GM12801 (cell line): Measurements from ENCODE around the gene DGKI.

Source experiments
- CTCF ChIP-seq: IDR thresholded peaks from one replicate; pipeline ENCODE4 v1.5.1; 2011; ENCODE audit warnings: control low read depth; ENCODE audit not compliant: insufficient read length; ENCODE audit errors: extremely low read depth

DGKI gene

GRCh38 chr7:137829337-137829992 is 17.3 kb downstream of the DGKI start:
- TF ChIP-seq CTCF = no peak

GRCh38 chr7:137828456-137828855 is 18.3 kb downstream of the DGKI start:
- TF ChIP-seq CTCF = no peak

- no peak for TF ChIP-seq CTCF
These were observed 21.3 kb downstream of the DGKI start for GRCh38 chr7:137825489-137825888.

- no peak for TF ChIP-seq CTCF
These were observed 25.9 kb downstream of the DGKI start for GRCh38 chr7:137820677-137821420.

DNA sequence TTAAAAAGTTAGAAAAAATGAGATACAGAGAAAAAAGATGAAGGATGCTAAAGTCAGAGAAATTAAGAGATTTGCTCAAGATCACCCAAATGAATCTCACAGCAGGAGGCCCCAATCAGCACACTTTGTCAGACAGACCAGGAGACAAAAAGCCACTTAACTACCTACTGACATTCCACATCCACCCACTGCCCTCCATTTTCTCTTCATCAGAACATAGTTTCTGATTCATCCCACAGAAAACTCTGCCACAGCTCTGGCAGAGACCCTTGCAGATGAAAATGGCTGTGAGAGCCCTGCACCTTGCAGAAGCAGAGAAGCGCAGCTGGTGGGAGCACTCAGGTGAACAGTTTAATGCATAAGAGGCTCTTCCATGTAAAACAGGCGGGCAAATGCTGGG is 26.6 kb downstream of the DGKI start:
- TF ChIP-seq CTCF = no peak

GRCh38 chr7:137818036-137818435 is 28.7 kb downstream of the DGKI start:
- no peak for TF ChIP-seq CTCF

DNA sequence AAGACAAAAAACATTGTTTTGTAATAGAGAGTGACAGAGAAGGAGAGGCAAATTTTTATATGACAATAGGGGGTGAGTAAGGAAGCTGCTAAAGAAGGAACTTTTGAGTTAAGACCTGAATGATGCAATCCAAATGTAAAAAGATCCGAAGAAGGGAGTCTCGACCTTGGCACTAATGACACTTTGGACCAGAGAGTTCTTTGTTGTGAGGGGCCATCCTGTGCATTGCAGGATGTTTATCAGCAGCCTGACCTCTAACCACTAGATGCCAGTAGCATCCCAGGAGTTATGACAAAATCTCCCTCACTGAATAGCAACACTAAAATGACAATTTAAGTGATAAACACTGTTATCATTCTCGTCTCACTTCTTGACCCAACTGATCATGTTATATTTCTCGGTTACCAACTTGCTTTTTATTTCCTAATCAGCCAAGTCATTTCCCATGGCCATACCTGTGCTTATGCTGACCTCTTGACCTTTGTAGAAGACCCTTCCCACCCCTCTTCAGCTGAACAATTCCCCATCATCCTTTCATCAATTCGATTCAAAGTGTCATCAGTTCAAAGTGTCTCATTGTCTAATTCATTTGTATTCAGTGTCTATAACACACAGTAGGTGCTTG is 30.0 kb downstream of the DGKI start:
- no peak for TF ChIP-seq CTCF
